Activated naive CD8-positive, alpha-beta T cell treated with anti-CD3 and anti-CD28 coated beads, Interleukin-2, amount 10 ng/mL, durations not matched to agents 7 days and 5 days (primary cell): ENCODE results near the gene MAPKAPK2. TPM values are rescaled to one million over a fixed set of nuclear protein-coding genes. Genes with fewer than 3 reads are reported as not detected.
A peak's percentile ranks its signal among the peaks of the same experiment; 100 is the strongest.

Experiments used
- ATAC-seq: fragments of 150-1000 bp; cut with Tn5 transposase; one replicate; pipeline ENCODE4 v1.10.0; 2021; ENCODE audit warnings: low read depth, moderate library complexity
- POLR2A ChIA-PET: fragments of 350-600 bp; sonication (Branson Sonifier 250); formaldehyde crosslinking; loops from one replicate; lab custom pipeline; 2021; ENCODE audit warnings: antibody characterized with exemption; lab: Charles Lee
- DNase-seq: peaks from one replicate; pipeline ENCODE4 v3.0.0; 2021
- H3K27ac Mint-ChIP-seq: one replicate; pipeline ENCODE4 v1.8.0; 2022; ENCODE audit warnings: mild to moderate bottlenecking, mixed read lengths
- H3K27me3 Mint-ChIP-seq: one replicate; pipeline ENCODE4 v1.8.0; 2022; ENCODE audit warnings: mild to moderate bottlenecking, moderate library complexity, mixed read lengths
- H3K36me3 Mint-ChIP-seq: one replicate; pipeline ENCODE4 v1.8.0; 2021; ENCODE audit warnings: mild to moderate bottlenecking, mixed read lengths
- H3K4me1 Mint-ChIP-seq: one replicate; pipeline ENCODE4 v1.8.0; 2021; ENCODE audit warnings: mixed read lengths
- H3K4me3 Mint-ChIP-seq: one replicate; pipeline ENCODE4 v1.8.0; 2022; ENCODE audit warnings: mild to moderate bottlenecking, moderate library complexity, mixed read lengths
- H3K9me3 Mint-ChIP-seq: one replicate; pipeline ENCODE4 v1.8.0; 2021; ENCODE audit warnings: mixed read lengths
- total RNA-seq, 2 experiments: library from RNA; stranded (reverse); gene quantifications; one replicate each; pipeline ENCODE4 v1.2.3, GENCODE V29; 2021

Gene MAPKAPK2
- total RNA-seq, 2 experiments from 2014 or later, result 72.6 to 74.9 TPM

DNA sequence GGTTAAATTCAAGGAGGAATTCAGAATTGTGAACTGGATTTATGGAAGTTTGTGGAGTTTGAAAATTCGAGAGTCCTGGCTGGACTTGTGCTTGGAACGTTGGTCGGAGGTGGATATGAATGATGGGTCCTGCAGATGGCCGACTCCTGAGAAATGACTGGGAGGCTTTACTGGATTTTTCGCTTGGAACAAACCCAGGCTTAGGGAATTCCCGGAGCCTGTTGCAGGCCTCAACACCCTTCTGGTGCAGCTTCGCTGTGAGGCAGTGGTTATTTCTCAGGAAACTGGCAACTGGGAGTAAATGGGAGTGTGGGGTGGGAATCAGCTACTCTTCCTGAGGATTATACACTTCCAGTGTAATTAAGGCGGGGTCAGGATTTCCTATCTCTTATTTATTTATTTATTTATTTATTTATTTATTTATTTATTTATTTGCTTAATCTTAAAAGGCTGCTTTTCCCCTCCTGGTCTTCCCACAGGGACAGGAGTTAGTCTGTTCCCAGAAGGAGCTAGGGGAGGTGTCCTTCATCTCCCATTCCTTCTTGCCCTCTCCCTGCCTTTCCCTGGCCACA is 21.1 kb downstream of the MAPKAPK2 start:
- H3K27ac Mint-ChIP-seq, result no peak overlapping the region
- no peaks in the 10 kb centered on the region for H3K9me3 Mint-ChIP-seq
- H3K4me3 Mint-ChIP-seq, result no peak overlapping the region
- ATAC-seq (no peak), DNase-seq (no peak)
- H3K36me3 Mint-ChIP-seq, result peaks cover 11% of the 10 kb centered on the region
- no peaks in the 10 kb centered on the region for H3K27me3 Mint-ChIP-seq
- POLR2A ChIA-PET, result no interaction called here
- peaks cover 63% of the 10 kb centered on the region for H3K4me1 Mint-ChIP-seq

DNA sequence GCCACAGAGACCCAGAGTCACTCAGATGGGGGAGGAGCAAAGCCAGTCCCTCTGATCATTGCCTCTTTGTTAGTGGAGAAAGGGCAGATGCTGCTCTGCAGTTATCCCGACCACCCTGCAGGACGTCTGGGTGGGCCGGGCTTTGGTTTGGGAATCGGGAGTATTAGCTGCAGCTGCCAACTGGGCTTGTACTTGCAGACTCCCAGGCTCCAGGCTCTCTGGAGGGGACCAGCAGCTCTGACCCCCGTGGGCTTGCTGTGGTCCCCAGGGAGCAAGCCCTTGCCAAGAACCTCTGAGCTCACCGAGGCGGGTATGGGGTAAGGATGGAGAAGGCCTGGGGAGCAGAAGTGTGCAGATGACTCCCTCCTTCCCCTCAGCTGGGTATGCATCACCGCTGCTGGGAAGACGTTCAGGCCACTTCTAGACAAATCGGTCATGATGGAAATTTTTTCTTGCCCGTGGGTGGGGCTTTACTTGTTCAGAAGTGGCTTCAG is 21.6 kb downstream of the MAPKAPK2 start:
- ATAC-seq (no peak), DNase-seq (no peak)
- H3K4me1 Mint-ChIP-seq, result peaks cover 61% of the 10 kb centered on the region
- no peak overlapping the region for H3K4me3 Mint-ChIP-seq
- H3K27ac Mint-ChIP-seq, result peak overlapping the region; percentile 27
- POLR2A ChIA-PET, result no interaction called here
- H3K36me3 Mint-ChIP-seq, result peaks cover 9% of the 10 kb centered on the region
- H3K9me3 Mint-ChIP-seq, result no peaks in the 10 kb centered on the region
- H3K27me3 Mint-ChIP-seq, result no peaks in the 10 kb centered on the region

DNA sequence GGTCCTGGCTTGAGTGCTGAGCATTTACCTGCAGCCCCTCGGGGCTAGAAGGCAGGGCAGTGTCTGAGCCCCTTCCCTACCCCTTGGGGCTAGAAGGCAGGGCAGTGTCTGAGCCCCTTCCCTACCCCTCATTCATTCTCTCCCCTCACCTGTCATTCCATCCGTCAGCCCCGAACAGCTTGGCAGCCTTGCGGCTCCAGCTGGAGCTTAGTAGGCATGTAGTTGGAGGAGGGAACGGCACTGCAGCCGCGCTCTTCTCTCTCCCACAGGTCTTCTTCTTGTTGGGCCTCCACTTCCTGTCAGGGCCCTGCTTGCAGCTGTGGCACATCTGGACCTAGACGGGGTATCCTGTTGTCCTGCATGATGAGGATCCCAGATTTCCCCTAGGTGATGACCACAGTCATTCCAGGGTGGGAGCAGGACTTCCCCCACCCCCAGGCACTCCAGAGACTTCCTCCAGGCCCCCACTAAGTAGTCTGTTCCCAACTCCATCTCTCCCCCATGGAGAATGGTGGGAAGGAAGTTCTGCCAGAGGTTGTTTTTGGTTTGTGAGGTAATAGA is 22.2 kb downstream of the MAPKAPK2 start:
- no peaks in the 10 kb centered on the region for H3K9me3 Mint-ChIP-seq
- POLR2A ChIA-PET, result interaction anchor here (0.6 kb wide), 1 partner anchor 137 kb away, joined by 3 read pairs; no protein-coding TSS in a partner anchor
- no peak overlapping the region for H3K27ac Mint-ChIP-seq
- DNase-seq (peak; percentile 18), ATAC-seq (no peak)
- H3K4me3 Mint-ChIP-seq, result no peak overlapping the region
- H3K27me3 Mint-ChIP-seq, result no peaks in the 10 kb centered on the region
- H3K4me1 Mint-ChIP-seq, result peaks cover 63% of the 10 kb centered on the region
- H3K36me3 Mint-ChIP-seq, result peaks cover 12% of the 10 kb centered on the region

DNA sequence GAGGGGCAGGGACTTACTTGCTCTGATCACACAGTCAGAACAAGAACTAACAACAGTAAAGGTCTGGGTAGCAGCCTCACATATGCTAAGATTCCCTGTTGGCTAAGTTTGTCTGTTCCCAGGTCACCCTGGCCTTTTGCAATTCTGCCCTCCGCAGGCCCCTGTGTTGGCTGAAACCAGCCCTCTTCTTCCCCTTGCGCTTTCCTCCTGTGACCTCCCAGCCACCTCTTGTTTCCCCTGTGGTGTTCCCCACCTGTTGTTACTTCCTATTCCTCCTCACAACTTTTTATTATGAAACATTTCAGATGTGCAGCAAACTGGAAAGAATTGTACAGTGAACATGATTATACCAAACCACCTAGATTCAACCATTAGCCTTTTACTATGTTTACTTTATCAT is 23.4 kb downstream of the MAPKAPK2 start:
- H3K27me3 Mint-ChIP-seq, result no peaks in the 10 kb centered on the region
- peak; percentile 15 for DNase-seq
- H3K27ac Mint-ChIP-seq, result peak overlapping the region; percentile 30
- H3K36me3 Mint-ChIP-seq, result peaks cover 13% of the 10 kb centered on the region
- ATAC-seq, result no peak
- peaks cover 64% of the 10 kb centered on the region for H3K4me1 Mint-ChIP-seq
- POLR2A ChIA-PET, result no interaction called here
- peak overlapping the region; percentile 2 for H3K4me3 Mint-ChIP-seq
- H3K9me3 Mint-ChIP-seq, result no peaks in the 10 kb centered on the region

DNA sequence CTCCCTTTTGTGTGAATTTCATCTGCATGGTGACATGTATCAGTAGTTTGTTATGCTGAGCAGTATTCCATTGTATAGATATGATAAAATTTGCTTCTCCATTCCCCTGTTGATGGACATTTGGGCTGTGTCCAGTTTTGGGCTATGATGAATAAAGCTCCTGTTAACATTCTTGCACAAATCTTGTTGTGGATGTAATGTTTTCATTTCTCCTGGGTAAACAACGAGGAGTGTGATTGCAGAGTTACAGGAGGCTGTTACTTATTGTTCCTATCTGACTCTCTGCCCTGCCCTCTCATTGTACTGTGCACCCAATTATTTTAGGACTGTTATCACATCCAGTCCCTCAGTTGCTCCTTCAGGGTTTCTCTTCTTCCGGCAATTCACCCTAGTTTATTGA is 24.2 kb downstream of the MAPKAPK2 start:
- POLR2A ChIA-PET, result no interaction called here
- ATAC-seq (no peak), DNase-seq (no peak)
- Mint-ChIP-seq H3K27me3 (no peaks in the 10 kb centered on the region), H3K9me3 (no peaks in the 10 kb centered on the region), H3K4me3 (no peak overlapping the region), H3K27ac (no peak overlapping the region), H3K36me3 (peaks cover 13% of the 10 kb centered on the region), H3K4me1 (peaks cover 64% of the 10 kb centered on the region)

DNA sequence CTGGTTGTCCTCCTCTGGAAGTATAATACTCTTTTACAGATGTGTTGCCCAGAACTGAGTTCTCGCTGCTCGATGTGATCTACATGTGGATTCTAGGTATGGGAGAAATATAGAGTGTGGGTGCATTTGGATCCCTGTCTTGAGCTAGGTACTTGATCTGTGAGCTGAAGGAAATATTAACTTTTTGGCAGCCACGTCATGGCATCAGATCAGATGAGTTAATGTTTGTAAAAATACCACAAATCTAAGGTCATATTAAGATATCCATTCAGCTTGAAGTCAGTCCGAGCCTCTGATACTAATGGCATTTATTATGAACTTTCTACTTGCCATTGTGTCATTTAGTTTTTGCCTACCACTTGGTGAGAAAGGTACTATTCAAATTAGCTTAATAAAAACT is 24.6 kb downstream of the MAPKAPK2 start:
- Mint-ChIP-seq H3K4me1 (peaks cover 64% of the 10 kb centered on the region), H3K27me3 (no peaks in the 10 kb centered on the region), H3K27ac (no peak overlapping the region), H3K9me3 (no peaks in the 10 kb centered on the region), H3K4me3 (no peak overlapping the region), H3K36me3 (peaks cover 13% of the 10 kb centered on the region)
- no peak for DNase-seq
- no peak for ATAC-seq
- POLR2A ChIA-PET, result interaction anchor here (0.6 kb wide), 1 partner anchor 211 kb away, joined by 4 read pairs; no protein-coding TSS in a partner anchor

DNA sequence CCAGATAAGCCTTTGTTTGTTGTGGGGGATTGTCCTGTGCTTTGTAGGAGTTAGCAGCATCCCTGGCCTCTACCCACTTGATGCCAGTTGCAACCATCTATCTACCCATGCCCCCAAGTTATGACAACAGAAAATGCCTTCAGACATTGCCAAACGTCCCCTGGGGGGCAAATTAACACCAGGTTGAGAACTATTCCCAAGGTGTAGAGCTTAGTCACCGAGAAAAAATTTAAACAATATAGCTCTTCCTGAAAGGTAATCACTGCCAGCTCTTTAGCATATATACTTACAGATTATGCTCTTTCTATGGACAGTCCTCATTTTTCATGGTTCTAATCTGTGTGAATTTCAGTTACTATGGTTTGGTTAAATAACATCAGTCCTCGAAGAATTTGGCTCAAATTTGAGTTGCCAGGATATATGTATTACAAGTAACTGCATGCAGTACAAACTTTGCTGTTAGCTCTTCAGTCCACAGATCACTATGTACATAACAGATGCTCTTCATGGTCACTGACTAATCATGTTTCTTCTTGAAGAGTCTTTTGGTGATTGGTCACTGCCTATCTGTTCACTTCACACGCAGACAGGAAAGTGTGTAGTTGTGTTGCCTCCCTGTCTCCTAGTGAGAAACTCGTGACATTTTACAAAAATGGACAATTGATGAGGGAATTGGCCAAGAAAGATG is 25.2 kb downstream of the MAPKAPK2 start:
- POLR2A ChIA-PET, result interaction anchor here (0.6 kb wide), 1 partner anchor 210 kb away, joined by 4 read pairs; no protein-coding TSS in a partner anchor
- ATAC-seq (no peak), DNase-seq (no peak)
- Mint-ChIP-seq H3K27ac (no peak overlapping the region), H3K27me3 (no peaks in the 10 kb centered on the region), H3K4me1 (peaks cover 64% of the 10 kb centered on the region), H3K9me3 (no peaks in the 10 kb centered on the region), H3K36me3 (peaks cover 13% of the 10 kb centered on the region), H3K4me3 (no peak overlapping the region)

DNA sequence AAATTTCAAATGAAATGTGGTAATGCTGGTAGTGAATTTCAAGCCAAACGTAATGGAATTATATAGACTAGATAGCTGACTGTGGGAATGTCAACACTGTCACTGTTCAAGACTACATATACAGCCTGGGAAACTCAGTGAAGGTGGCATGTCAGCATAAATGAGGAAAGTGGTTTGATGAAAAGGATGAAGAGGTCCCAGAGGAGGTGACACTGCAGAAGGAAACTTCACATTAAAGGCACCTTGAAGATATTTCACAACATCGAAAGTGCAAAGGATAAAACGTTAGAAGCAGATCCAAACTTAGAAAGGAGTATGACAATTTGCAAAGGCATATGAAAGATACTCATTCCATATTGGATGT is 25.7 kb downstream of the MAPKAPK2 start:
- Mint-ChIP-seq H3K27ac (no peak overlapping the region), H3K4me3 (no peak overlapping the region), H3K27me3 (no peaks in the 10 kb centered on the region), H3K4me1 (peaks cover 67% of the 10 kb centered on the region), H3K36me3 (peaks cover 13% of the 10 kb centered on the region), H3K9me3 (no peaks in the 10 kb centered on the region)
- ATAC-seq (no peak), DNase-seq (no peak)
- POLR2A ChIA-PET, result interaction anchor here (1.3 kb wide), 1 partner anchor 308 kb away, joined by 3 read pairs; no protein-coding TSS in a partner anchor

DNA sequence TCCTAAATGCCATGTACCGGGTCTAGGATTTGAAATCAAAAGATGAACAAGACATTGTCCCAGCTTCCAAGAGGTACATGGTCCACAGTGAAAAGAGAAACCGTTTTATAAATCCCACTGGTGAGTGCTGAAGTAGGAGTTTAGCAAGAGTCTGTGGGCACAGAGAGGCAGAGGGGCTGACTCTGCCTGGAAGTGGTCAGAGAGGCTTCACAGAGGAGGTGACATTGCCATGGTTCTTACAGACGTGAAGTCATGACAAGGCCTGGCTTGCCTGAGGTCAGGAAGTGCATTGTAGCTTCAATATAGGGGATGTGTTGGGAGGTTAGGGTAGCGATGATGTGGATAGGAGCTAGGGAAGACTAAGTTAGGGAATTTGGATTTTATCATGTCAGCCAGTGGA is 28.4 kb downstream of the MAPKAPK2 start:
- H3K4me3 Mint-ChIP-seq, result peak overlapping the region; percentile 56
- ATAC-seq (peak; percentile 74), DNase-seq (no peak)
- no peaks in the 10 kb centered on the region for H3K27me3 Mint-ChIP-seq
- peak overlapping the region; percentile 79 for H3K27ac Mint-ChIP-seq
- POLR2A ChIA-PET, result interaction anchor here (1.6 kb wide), 1 partner anchor 9 kb away, joined by 7 read pairs; no protein-coding TSS in a partner anchor
- no peaks in the 10 kb centered on the region for H3K9me3 Mint-ChIP-seq
- H3K4me1 Mint-ChIP-seq, result peaks cover 76% of the 10 kb centered on the region
- H3K36me3 Mint-ChIP-seq, result peaks cover 11% of the 10 kb centered on the region

DNA sequence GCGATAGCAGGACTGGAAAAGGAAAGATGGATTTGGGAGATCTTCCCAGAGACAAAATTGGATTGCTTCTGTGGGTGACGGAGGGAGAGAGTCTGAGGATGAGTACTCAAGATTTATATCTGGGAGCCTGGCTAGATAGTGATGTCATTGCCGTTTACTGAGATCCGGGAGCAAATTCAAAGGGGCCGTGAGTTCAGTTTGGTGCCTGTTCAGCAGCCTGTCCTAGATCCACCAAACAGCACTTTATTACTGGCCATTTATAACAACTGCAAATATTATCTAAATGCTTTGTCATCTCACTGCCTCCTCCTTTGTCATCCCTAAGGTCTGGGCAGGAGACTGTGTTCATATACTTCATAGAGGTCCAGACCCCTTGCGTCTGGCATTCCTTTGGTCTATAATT is 29.2 kb downstream of the MAPKAPK2 start:
- no peaks in the 10 kb centered on the region for H3K9me3 Mint-ChIP-seq
- peaks cover 11% of the 10 kb centered on the region for H3K36me3 Mint-ChIP-seq
- POLR2A ChIA-PET, result no interaction called here
- H3K27me3 Mint-ChIP-seq, result no peaks in the 10 kb centered on the region
- peak overlapping the region; percentile 4 for H3K27ac Mint-ChIP-seq
- ATAC-seq (no peak), DNase-seq (no peak)
- H3K4me3 Mint-ChIP-seq, result no peak overlapping the region
- peaks cover 72% of the 10 kb centered on the region for H3K4me1 Mint-ChIP-seq

DNA sequence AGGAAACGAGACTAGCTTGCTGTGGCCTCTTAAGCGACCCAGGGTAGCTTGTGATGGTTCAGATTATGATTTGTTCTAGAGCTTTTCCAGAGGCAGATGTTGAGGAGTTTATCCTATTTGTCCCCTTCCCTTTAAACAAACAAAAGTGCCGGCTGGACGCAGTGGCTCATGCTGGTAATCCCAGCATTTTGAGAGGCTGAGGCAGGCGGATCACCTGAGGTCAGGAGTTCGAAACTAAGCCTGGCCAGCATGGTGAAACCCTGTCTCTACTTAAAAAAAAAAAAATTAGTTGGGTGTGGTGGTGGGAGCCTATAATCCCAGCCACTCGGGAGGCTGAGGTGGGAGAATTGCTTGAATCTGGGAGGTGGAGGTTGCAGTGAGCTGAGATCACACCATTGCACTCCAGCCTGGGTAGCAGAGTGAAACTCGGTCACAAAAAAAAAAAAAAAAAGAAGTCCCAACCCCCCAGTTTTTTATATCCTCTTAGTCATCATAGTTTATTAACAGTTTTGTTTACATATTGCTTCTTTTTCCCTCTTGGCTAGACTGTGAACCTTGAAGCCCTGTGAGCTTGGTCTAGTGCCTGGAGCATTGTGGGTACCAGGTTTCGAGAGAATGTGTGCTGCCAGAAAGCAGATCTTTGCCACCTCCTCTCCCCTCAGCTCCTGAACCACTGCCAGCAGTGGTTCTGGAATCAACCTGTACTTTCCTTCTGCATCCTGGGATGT is 29.8 kb downstream of the MAPKAPK2 start:
- H3K27me3 Mint-ChIP-seq, result no peaks in the 10 kb centered on the region
- no peaks in the 10 kb centered on the region for H3K9me3 Mint-ChIP-seq
- peaks cover 8% of the 10 kb centered on the region for H3K36me3 Mint-ChIP-seq
- DNase-seq (no peak), ATAC-seq (no peak)
- POLR2A ChIA-PET, result interaction anchor here (0.7 kb wide), 2 partner anchors 112 to 198 kb away, joined by 3 to 5 read pairs; no protein-coding TSS in a partner anchor
- peaks cover 67% of the 10 kb centered on the region for H3K4me1 Mint-ChIP-seq
- peak overlapping the region; percentile 10 for H3K27ac Mint-ChIP-seq
- H3K4me3 Mint-ChIP-seq, result no peak overlapping the region

DNA sequence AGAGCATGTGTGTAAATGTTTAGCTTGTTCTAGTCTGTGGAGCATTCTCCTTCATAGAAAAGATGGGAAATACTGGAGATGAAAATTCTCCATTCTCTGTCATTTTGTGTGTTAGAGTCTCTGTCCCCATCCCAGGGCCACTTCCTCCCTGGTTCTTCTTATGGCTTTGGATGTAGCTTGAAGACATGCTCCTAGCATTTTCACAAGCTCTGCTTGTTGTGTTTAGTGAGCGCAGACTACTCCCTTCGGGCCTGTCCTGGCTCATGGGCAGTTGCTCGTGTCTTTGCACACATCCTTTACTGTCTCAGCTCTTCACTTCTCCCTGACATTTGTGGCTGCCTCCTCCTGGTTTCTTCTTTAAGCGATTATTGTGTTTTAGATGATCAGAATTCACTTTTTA is 30.4 kb downstream of the MAPKAPK2 start:
- ATAC-seq, result no peak
- Mint-ChIP-seq H3K27me3 (no peaks in the 10 kb centered on the region), H3K36me3 (peaks cover 8% of the 10 kb centered on the region), H3K9me3 (no peaks in the 10 kb centered on the region), H3K4me3 (no peak overlapping the region), H3K4me1 (peaks cover 66% of the 10 kb centered on the region), H3K27ac (peak overlapping the region; percentile 84)
- DNase-seq, result peak; percentile 16
- POLR2A ChIA-PET, result interaction anchor here (0.7 kb wide), 2 partner anchors 112 to 197 kb away, joined by 3 to 5 read pairs; no protein-coding TSS in a partner anchor
